ENCODE measurements around the gene CNN2. TPM values are rescaled to one million over a fixed set of nuclear protein-coding genes. Genes with fewer than 3 reads are reported as not detected.

Gene CNN2
- total and polyA plus RNA-seq, 2 donors (not counting 1 experiment from before 2014, with no cell fraction given), result 198 to 301 TPM

- TF ChIP-seq CTCF (IDR thresholded peaks at IDR 0.05) (no peak), EZH2 (IDR thresholded peaks at IDR 0.05; ENCODE audit: borderline replicate concordance, insufficient read depth, low read depth, low read length, poor library complexity, severe bottlenecking) (no peak)
- H3K27ac Mint-ChIP-seq, result peak overlapping the region; percentile 87
- ATAC-seq (ENCODE audit: low read depth), result no peak
- H3K27ac ChIP-seq (ENCODE audit: low read length in 2 of 2), result peak overlapping the region; percentile 55 to 99
- peak overlapping the region; percentile 34 to 94 (median 87) for H3K4me3 ChIP-seq (ENCODE audit: control extremely low read depth in 1 of 5, extremely low read depth in 1 of 5, insufficient read depth in 1 of 5, low read depth in 2 of 5, low read length in 4 of 5)
- ChIA-PET CTCF (interaction anchor here (1.4 to 1.8 kb wide), 2 partner anchors 15 to 17 kb away, joined by 3 to 4 read pairs; no protein-coding TSS in a partner anchor), POLR2A (interaction anchor here (0.5 to 1.4 kb wide), 7 partner anchors 20 to 492 kb away, joined by 3 to 6 read pairs (median 3); partner anchors contain the start of genes ABCA7 and ARHGAP45)
- peak; percentile 47 for DNase-seq
- H3K27me3 ChIP-seq (replicated peaks in 1 of 4; ENCODE audit: control extremely low read depth in 1 of 4, control insufficient read depth in 3 of 4, insufficient read depth in 4 of 4, low read length in 3 of 4), result no peaks in the 10 kb centered on the region
- H3K4me3 Mint-ChIP-seq, result peak overlapping the region; percentile 89
- H3K9me3 ChIP-seq (ENCODE audit: control extremely low read depth in 1 of 3, control insufficient read depth in 2 of 3, insufficient read depth in 1 of 3, low read length in 2 of 3), result no peaks in the 10 kb centered on the region
- WGBS (ENCODE audit: insufficient coverage), result 1% methylated on average over 60 of the region's 60 CpGs
- no peaks in the 10 kb centered on the region for H3K27me3 Mint-ChIP-seq
- H3K9me3 Mint-ChIP-seq (ENCODE audit: insufficient read depth), result no peaks in the 10 kb centered on the region
- H3K4me1 Mint-ChIP-seq, result peaks cover 46% of the 10 kb centered on the region
- H3K4me2 ChIP-seq (replicated peaks; ENCODE audit: low read depth, low read length, poor library complexity, severe bottlenecking), result peak overlapping the region; percentile 99
- peak overlapping the region; percentile 95 for H3K9ac ChIP-seq (ENCODE audit: low read length)
- H3K4me1 ChIP-seq (ENCODE audit: control insufficient read depth in 2 of 2, insufficient read depth in 2 of 2, low read length in 2 of 2), result peaks cover 41 to 65% of the 10 kb centered on the region in 2 donors
- peaks cover 54% of the 10 kb centered on the region for H4K20me1 ChIP-seq (ENCODE audit: control insufficient read depth, insufficient read depth, low read length, poor library complexity, severe bottlenecking)
- H3K79me2 ChIP-seq (ENCODE audit: control insufficient read depth, insufficient read depth, low read length), result peaks cover 58% of the 10 kb centered on the region
- H2AFZ ChIP-seq (ENCODE audit: insufficient read depth, low read depth, low read length, poor library complexity, severe bottlenecking), result peak overlapping the region; percentile 56
- peaks cover 0 to 8% of the 10 kb centered on the region in 2 experiments for H3K36me3 ChIP-seq (replicated peaks in 1 of 2; ENCODE audit: control extremely low read depth in 1 of 2, control insufficient read depth in 1 of 2, extremely low read depth in 1 of 2, insufficient read depth in 2 of 2, low read length in 1 of 2)
- intact Hi-C loops (cut with micrococcal nuclease), result loop anchor here (2.0 to 10.0 kb wide), 2 partner anchors 75 to 225 kb away; partner anchors contain the start of genes ATP5F1D, MIDN and POLR2E
Observed at GRCh38 chr19:1019980-1020867, 6.2 kb upstream of the CNN2 start.

Data from B cell (primary cell).